Esophagus squamous epithelium (tissue), 5 donors: ENCODE results near the gene STARD9. TPM values are rescaled to one million over a fixed set of nuclear protein-coding genes. Genes with fewer than 3 reads are reported as not detected.
"Not testable (repeated sequence)": the region's sequence is repeated elsewhere in the genome, so short reads cannot be mapped to it uniquely, and the experiment has no call there.

Experiments used
- DNase-seq: peaks from one replicate; lab custom pipeline; 2025; lab: John Stamatoyannopoulos, UW
- H3K27ac ChIP-seq, 4 donors: fragments of 200-600 bp; sonication (generic); one replicate each; pipeline ENCODE4 v1.5.1; 2016 to 2019; ENCODE audit warnings: mild to moderate bottlenecking in 1 of 4
- H3K27me3 ChIP-seq, 4 donors: fragments of 200-600 bp; sonication (generic); 1 replicate in 3 of 4; 2 replicates in 1 of 4; pipeline versions ENCODE4 v1.5.1 to v1.6.0; 2017 to 2021; ENCODE audit warnings: antibody characterized with exemption in 1 of 4
- H3K36me3 ChIP-seq, 3 donors: fragments of 200-600 bp; sonication (generic); one replicate each; pipeline ENCODE4 v1.5.1; 2016 to 2019
- H3K4me1 ChIP-seq, 3 donors: fragments of 200-600 bp; sonication (generic); one replicate each; pipeline ENCODE4 v1.5.1; 2017 to 2019
- H3K4me3 ChIP-seq, 4 donors: fragments of 200-600 bp; sonication (generic); 1 replicate in 3 of 4; 2 replicates in 1 of 4; pipeline ENCODE4 v1.5.1; 2016 to 2019; ENCODE audit warnings: mild to moderate bottlenecking in 2 of 4, moderate library complexity in 1 of 4
- H3K9me3 ChIP-seq, 3 donors: fragments of 200-600 bp; sonication (generic); one replicate each; pipeline ENCODE4 v1.5.1; 2016 to 2019
- POLR2A ChIP-seq, 4 donors: fragments of 450-650 bp; IDR thresholded peaks; one replicate each; pipeline ENCODE4 v1.6.1; 2017; ENCODE audit warnings: antibody characterized with exemption in 4 of 4, mild to moderate bottlenecking in 4 of 4, moderate library complexity in 3 of 4
- WGBS, 2 donors: methylation state at CpG; one replicate each; pipeline ENCODE4 v1.1.5; 2018; 5-methylcytosine and 5-hydroxymethylcytosine counted together
- intact Hi-C: fragments of 100-400 bp; cut with DNase I; formaldehyde crosslinking; loops from one replicate; pipeline ENCODE4 v1.15.0; 2022
- total RNA-seq, 4 donors: library from RNA; depleted of rRNA; stranded (reverse); fragments of >200 nt; gene quantifications; one replicate each; pipeline ENCODE4 v1.1.0, GENCODE V29; 2016
- TF ChIP-seq, protein P1 (sequence below), 6 experiments: fragments of 450-650 bp in 4 of 6; fragments of 200-600 bp in 2 of 6; sonication (generic) in 2 of 6; IDR thresholded peaks; one replicate each; pipeline ENCODE4 v1.5.1; 2016 to 2019; ENCODE audit warnings: antibody characterized with exemption in 6 of 6, mild to moderate bottlenecking in 4 of 6, moderate library complexity in 4 of 6
- donor health status: DM: yes; HTN: yes; CAD: no.

STARD9 gene
- total RNA-seq, 4 donors from 2014 or later = 1.4 to 14.5 (median 2.3) TPM

GRCh38 chr15:42548249-42549031 lies 27.0 kb upstream of the STARD9 start, which contains the start of the genes HAUS2 and LRRC57:
Gene HAUS2 (plus strand): TSS chr15:42548838. CDS start chr15:42548873, 35 bp downstream.
Gene LRRC57 (minus strand): TSS chr15:42548793. CDS start chr15:42548434, 359 bp downstream.
- Histone ChIP-seq H3K4me3 (peak within 1 kb of the TSS; percentile 69 to 97 (median 82)), H3K9me3 (no peaks in the 10 kb centered on the region), H3K4me1 (peaks cover 7 to 46% (median 20%) of the 10 kb centered on the region in 3 donors), H3K27ac (peak within 1 kb of the TSS; percentile 91 to 98 (median 94)), H3K27me3 (no peaks in the 10 kb centered on the region), H3K36me3 (peaks cover 0 to 32% (median 9%) of the 10 kb centered on the region in 3 donors)
- peak in 3 of 4 donors; percentile 67 to 90 (median 88) for TF ChIP-seq POLR2A (IDR thresholded peaks at IDR 0.05)
- TF ChIP-seq, protein P1, sequence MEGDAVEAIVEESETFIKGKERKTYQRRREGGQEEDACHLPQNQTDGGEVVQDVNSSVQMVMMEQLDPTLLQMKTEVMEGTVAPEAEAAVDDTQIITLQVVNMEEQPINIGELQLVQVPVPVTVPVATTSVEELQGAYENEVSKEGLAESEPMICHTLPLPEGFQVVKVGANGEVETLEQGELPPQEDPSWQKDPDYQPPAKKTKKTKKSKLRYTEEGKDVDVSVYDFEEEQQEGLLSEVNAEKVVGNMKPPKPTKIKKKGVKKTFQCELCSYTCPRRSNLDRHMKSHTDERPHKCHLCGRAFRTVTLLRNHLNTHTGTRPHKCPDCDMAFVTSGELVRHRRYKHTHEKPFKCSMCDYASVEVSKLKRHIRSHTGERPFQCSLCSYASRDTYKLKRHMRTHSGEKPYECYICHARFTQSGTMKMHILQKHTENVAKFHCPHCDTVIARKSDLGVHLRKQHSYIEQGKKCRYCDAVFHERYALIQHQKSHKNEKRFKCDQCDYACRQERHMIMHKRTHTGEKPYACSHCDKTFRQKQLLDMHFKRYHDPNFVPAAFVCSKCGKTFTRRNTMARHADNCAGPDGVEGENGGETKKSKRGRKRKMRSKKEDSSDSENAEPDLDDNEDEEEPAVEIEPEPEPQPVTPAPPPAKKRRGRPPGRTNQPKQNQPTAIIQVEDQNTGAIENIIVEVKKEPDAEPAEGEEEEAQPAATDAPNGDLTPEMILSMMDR (IDR thresholded peaks at IDR 0.05) = peak in 2 of 6 experiments; percentile 9 to 37
- intact Hi-C loops = no loop called here
- DNase-seq = peak; percentile 9
- 0 to 1% methylated on average over 9 to 23 of the region's 71 CpGs for WGBS, 2 donors

DNA sequence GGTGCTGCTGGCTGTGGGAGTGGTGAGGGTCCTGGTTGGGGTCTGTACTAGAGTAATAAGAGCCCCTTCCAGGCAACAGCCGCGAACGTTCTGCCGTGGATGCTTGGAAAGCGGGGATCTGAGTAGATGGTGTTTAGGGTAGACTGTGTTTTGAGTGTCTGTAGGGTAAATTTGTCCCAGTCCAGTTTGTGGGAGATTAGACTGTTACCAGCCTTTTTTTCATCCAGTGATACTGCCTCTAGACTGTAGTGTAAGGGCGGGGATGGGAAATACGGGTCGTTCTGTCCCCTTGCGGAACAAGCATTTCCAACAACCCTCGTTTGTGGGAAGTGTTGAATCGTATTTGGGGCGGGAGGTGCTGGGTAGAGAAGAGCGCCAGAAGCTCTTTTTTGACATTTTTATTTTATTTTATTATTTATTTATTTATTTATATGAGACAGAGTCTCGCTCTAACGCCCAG lies 26.3 kb upstream of the STARD9 start:
- peak overlapping the region; percentile 91 to 98 (median 94) for H3K27ac ChIP-seq
- H3K9me3 ChIP-seq = no peaks in the 10 kb centered on the region
- H3K27me3 ChIP-seq = no peaks in the 10 kb centered on the region
- 0% methylated on average over 13 of the region's 15 CpGs for WGBS, 2 donors
- H3K4me1 ChIP-seq = peaks cover 7 to 46% (median 20%) of the 10 kb centered on the region in 3 donors
- intact Hi-C loops = no loop called here
- H3K36me3 ChIP-seq = peaks cover 0 to 26% (median 6%) of the 10 kb centered on the region in 3 donors
- DNase-seq = no peak
- TF ChIP-seq POLR2A (IDR thresholded peaks at IDR 0.05) = no peak
- TF ChIP-seq, protein P1 (IDR thresholded peaks at IDR 0.05) = no peak
- peak overlapping the region; percentile 69 to 97 (median 82) for H3K4me3 ChIP-seq

- Histone ChIP-seq H3K27ac (peak overlapping the region in 3 of 4 donors; percentile 91 to 98 (median 95)), H3K4me3 (peak overlapping the region; percentile 69 to 97 (median 82)), H3K36me3 (peaks cover 0 to 18% (median 0%) of the 10 kb centered on the region in 3 donors), H3K27me3 (no peaks in the 10 kb centered on the region), H3K4me1 (peaks cover 7 to 46% (median 20%) of the 10 kb centered on the region in 3 donors), H3K9me3 (no peaks in the 10 kb centered on the region)
- TF ChIP-seq, protein P1 (IDR thresholded peaks at IDR 0.05) = no peak
- TF ChIP-seq POLR2A (IDR thresholded peaks at IDR 0.05) = no peak
- DNase-seq = no peak
- intact Hi-C loops = no loop called here
- WGBS, 2 donors = 68 to 70% methylated on average over 11 of the region's 12 CpGs
These were observed 25.5 kb upstream of the STARD9 start for GRCh38 chr15:42549741-42550392.

GRCh38 chr15:42553554-42553953 lies 21.9 kb upstream of the STARD9 start:
- H3K27me3 ChIP-seq = no peaks in the 10 kb centered on the region
- H3K9me3 ChIP-seq = no peaks in the 10 kb centered on the region
- H3K4me3 ChIP-seq = no peak overlapping the region
- 81 to 83% methylated on average over 1 of the region's 1 CpG for WGBS, 2 donors
- intact Hi-C loops = no loop called here
- H3K4me1 ChIP-seq = peaks cover 0 to 20% (median 4%) of the 10 kb centered on the region in 3 donors
- H3K36me3 ChIP-seq = peaks cover 0 to 11% (median 0%) of the 10 kb centered on the region in 3 donors
- H3K27ac ChIP-seq = no peak overlapping the region
- TF ChIP-seq, protein P1 (IDR thresholded peaks at IDR 0.05) = no peak
- no peak for TF ChIP-seq POLR2A (IDR thresholded peaks at IDR 0.05)
- no peak for DNase-seq

GRCh38 chr15:42556550-42557207 lies 18.7 kb upstream of the STARD9 start:
- H3K9me3 ChIP-seq, intact Hi-C loops, H3K4me1 ChIP-seq: not testable (repeated sequence)

More at GRCh38 chr15:42556550-42557207, 18.7 kb upstream of the STARD9 start:
- not testable (repeated sequence) for H3K27ac ChIP-seq, H3K4me3 ChIP-seq, H3K27me3 ChIP-seq, DNase-seq
- H3K36me3 ChIP-seq = peaks cover 0 to 42% (median 4%) of the 10 kb centered on the region in 3 donors
- WGBS, 2 donors = 95 to 97% methylated on average over 12 of the region's 12 CpGs
